ENCODE data around the gene PPP1R12B. TPM values are rescaled to one million over a fixed set of nuclear protein-coding genes. Genes with fewer than 3 reads are reported as not detected.
"Not testable (repeated sequence)": the region's sequence is repeated elsewhere in the genome, so short reads cannot be mapped to it uniquely, and the experiment has no call there.

Gene PPP1R12B
- total RNA-seq, 1 donor from 2014 or later: 71.7 TPM

DNA sequence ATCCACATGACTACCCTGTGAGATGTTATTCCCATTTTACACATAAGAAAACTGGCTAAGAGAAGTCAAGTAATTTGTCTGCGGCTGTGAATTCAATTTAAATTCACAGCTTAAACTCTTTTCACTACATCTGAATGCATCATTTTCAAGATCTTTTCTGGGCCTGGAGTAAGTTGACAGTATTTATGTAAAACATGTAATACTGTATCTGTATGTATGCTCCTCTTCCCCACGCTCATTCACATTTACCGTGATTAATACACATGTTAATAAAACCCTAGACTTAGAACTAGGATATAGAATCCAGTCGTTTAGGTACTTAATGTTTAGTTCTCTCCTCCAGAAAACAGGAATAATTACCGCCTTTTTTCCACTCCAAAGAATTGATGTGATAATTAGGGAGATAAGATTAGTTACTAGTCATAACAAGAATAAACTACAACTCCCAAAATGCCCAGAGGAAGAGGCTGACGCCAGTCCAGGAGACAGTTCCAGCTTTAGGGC is 442 bp upstream of the PPP1R12B start:
- H3K27ac ChIP-seq: no peak overlapping the region
- peak overlapping the region in 1 of 2 donors; percentile 96 for H3K4me3 ChIP-seq
- no peaks in the 10 kb centered on the region for H3K36me3 ChIP-seq
- H3K27me3 ChIP-seq: no peaks in the 10 kb centered on the region
- intact Hi-C loops (cut with DNase I): no loop called here
- no peaks in the 10 kb centered on the region for H3K9me3 ChIP-seq
- peaks cover 19% of the 10 kb centered on the region for H3K4me1 ChIP-seq
- TF ChIP-seq, protein P1, sequence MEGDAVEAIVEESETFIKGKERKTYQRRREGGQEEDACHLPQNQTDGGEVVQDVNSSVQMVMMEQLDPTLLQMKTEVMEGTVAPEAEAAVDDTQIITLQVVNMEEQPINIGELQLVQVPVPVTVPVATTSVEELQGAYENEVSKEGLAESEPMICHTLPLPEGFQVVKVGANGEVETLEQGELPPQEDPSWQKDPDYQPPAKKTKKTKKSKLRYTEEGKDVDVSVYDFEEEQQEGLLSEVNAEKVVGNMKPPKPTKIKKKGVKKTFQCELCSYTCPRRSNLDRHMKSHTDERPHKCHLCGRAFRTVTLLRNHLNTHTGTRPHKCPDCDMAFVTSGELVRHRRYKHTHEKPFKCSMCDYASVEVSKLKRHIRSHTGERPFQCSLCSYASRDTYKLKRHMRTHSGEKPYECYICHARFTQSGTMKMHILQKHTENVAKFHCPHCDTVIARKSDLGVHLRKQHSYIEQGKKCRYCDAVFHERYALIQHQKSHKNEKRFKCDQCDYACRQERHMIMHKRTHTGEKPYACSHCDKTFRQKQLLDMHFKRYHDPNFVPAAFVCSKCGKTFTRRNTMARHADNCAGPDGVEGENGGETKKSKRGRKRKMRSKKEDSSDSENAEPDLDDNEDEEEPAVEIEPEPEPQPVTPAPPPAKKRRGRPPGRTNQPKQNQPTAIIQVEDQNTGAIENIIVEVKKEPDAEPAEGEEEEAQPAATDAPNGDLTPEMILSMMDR (IDR thresholded peaks at IDR 0.05): no peak
- TF ChIP-seq POLR2A (IDR thresholded peaks at IDR 0.05): no peak
- no peak for TF ChIP-seq POLR2AphosphoS5 (IDR thresholded peaks at IDR 0.05; ENCODE audit: insufficient read depth in 1 of 2, low read depth in 1 of 2)
- no peak for DNase-seq (ENCODE audit: extremely low spot score in 2 of 2)

DNA sequence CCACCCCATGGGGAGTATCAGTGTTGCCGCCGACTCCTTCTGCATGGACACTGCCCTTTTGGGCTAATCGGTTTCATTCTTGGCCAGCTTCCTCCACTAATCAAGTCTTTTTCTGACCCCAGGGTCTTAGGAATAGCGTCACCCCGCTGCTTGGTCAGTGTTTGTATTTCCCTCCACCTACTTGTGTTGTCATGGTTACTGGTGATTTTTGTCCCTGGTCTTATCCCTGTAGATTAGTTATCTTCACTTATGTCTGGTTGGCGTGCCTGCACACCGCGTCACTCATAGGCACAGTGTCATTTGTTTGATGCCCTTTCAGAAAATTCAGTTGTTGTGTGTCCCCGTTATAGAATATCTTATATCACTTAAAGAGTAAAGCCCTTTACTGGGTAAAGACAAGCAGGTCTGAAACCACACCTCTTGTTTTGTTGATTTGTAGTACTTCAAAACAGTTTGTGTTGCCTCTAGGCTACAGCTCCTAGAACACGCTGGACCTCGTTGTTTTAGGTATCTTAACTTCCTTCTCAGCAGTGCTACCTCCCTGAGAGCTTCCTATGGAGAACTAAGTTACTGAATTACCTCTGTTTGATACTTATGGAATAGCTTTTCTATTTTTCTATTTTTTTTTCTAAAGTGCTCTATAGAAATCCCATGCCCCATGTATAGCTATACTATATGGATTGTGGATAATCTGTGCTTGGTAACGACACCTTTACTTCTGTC is 868 bp downstream of the PPP1R12B start:
- no peaks in the 10 kb centered on the region for H3K27me3 ChIP-seq
- intact Hi-C loops (cut with DNase I): no loop called here
- H3K4me1 ChIP-seq: peaks cover 19% of the 10 kb centered on the region
- TF ChIP-seq, protein P1 (IDR thresholded peaks at IDR 0.05): no peak
- TF ChIP-seq POLR2A (IDR thresholded peaks at IDR 0.05) (no peak), POLR2AphosphoS5 (IDR thresholded peaks at IDR 0.05; ENCODE audit: insufficient read depth in 1 of 2, low read depth in 1 of 2) (no peak)
- no peaks in the 10 kb centered on the region for H3K9me3 ChIP-seq
- H3K27ac ChIP-seq: peak overlapping the region; percentile 87
- peak overlapping the region; percentile 67 to 96 for H3K4me3 ChIP-seq
- no peaks in the 10 kb centered on the region for H3K36me3 ChIP-seq
- no peak for DNase-seq (ENCODE audit: extremely low spot score in 2 of 2)

DNA sequence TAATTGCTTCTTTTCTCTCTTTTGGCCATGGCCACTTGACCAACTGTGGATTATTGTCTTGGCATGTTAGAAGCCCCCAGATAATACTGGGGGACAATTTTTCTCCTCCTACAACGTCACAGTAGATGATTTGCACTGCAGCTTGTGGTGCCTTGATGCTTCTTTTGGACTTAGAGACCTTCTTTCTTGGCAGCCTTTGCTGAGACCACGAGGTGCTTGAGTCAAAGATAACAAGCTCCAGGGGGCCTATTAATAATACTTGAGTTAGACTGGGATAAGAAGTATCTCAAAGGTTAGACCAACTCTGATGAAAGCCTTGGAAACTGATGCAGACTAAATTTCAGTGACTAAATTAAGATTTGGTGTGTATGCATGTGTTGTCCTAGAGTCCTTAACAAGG is 3.2 kb downstream of the PPP1R12B start:
- peaks cover 19% of the 10 kb centered on the region for H3K4me1 ChIP-seq
- intact Hi-C loops (cut with DNase I): no loop called here
- H3K27ac ChIP-seq: no peak overlapping the region
- TF ChIP-seq, protein P1 (IDR thresholded peaks at IDR 0.05): no peak
- TF ChIP-seq POLR2A (IDR thresholded peaks at IDR 0.05) (no peak), POLR2AphosphoS5 (IDR thresholded peaks at IDR 0.05; ENCODE audit: insufficient read depth in 1 of 2, low read depth in 1 of 2) (no peak)
- no peaks in the 10 kb centered on the region for H3K36me3 ChIP-seq
- H3K9me3 ChIP-seq: no peaks in the 10 kb centered on the region
- H3K4me3 ChIP-seq: no peak overlapping the region
- DNase-seq (ENCODE audit: extremely low spot score in 2 of 2): no peak
- no peaks in the 10 kb centered on the region for H3K27me3 ChIP-seq

DNA sequence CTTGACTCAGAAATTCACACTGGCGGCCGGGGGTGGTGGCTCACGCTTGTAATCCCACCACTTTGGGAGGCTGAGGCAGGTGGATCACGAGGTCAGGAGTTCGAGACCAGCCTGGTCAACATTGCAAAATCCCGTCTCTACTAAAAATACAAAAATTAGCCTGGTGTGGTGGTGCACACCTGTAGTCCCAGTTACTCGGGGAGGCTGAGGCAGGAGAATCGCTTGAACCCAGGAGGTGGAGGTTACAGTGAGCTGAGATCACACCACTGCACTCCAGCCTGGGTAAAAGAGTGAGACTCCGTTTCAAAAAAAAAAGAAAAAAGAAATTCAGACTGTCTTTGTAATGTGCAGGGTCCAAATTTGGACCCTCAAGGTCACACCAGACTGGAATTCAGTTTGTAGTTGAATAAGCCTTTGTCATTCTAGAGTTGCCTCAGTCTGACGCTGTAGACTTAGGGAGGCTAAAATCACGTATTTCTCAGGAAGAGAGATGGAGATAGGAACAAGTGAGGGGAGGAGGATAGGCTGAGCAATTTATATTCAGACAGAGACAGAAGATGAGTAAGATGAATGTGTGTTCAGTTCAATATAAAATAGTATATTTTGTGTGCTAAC is 4.2 kb downstream of the PPP1R12B start:
- DNase-seq (ENCODE audit: extremely low spot score in 2 of 2); H3K4me3 ChIP-seq; intact Hi-C loops (cut with DNase I); H3K9me3 ChIP-seq; H3K27ac ChIP-seq; H3K27me3 ChIP-seq; H3K36me3 ChIP-seq: not testable (repeated sequence)
- peaks cover 19% of the 10 kb centered on the region for H3K4me1 ChIP-seq

DNA sequence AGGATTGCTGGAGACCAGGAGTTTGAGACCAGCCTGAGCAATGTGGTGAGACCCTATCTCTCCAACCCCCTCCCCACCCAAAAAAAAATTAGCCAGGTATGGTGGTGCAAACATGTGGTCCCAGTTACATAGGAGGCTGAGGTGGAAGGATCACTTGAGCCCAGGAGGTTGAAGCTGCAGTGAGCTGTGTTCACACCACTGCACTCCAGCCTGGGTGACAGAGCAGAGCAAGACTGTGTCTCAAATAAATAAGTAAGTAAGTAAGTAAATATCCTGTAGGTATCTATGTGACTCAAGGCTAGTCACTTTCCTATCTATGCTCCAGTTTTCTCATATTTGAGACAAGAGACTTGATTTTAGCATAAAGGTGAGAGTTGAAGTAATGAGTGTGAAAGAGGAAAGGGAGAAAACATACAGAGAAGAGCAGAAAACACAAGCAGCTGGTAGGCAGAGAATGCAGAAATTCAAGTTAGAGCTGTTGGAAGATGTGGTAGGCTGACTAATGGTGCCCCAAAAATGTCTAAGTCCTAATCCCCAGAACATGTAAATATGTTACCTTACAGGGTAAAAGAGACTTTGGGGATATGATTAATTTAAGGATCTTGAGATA is 7.5 kb downstream of the PPP1R12B start:
- Histone ChIP-seq H3K27ac (no peak overlapping the region), H3K9me3 (no peaks in the 10 kb centered on the region), H3K4me1 (no peaks in the 10 kb centered on the region), H3K36me3 (no peaks in the 10 kb centered on the region), H3K4me3 (no peak overlapping the region), H3K27me3 (no peaks in the 10 kb centered on the region)
- TF ChIP-seq POLR2A (IDR thresholded peaks at IDR 0.05) (no peak), POLR2AphosphoS5 (IDR thresholded peaks at IDR 0.05; ENCODE audit: insufficient read depth in 1 of 2, low read depth in 1 of 2) (no peak)
- TF ChIP-seq, protein P1 (IDR thresholded peaks at IDR 0.05): no peak
- intact Hi-C loops (cut with DNase I): no loop called here
- DNase-seq (ENCODE audit: extremely low spot score in 2 of 2): no peak
